ENCODE measurements around the gene RPS6KA3.
A peak's percentile ranks its signal among the peaks of the same experiment; 100 is the strongest.
"Not testable (repeated sequence)": the region's sequence is repeated elsewhere in the genome, so short reads cannot be mapped to it uniquely, and the experiment has no call there.

RPS6KA3 gene

DNA sequence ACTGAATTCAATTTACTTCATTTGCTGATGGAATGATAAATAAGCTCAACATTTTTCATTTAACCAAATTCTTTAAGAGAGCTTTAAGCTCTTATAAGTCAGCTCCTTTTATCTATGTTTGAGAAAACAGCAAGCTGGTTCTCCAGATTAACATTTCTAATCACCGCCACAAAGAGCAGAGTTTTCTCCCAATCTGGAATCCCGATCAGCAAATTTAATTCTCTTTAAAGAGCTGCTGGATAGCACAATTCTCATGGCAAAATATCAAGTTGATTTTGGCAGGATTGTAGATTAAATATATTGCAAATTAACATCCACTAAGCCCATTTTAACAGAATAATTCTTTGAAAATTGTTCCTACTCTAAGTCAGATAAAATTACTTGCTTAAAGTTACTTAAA, 48.8 kb downstream of the RPS6KA3 start:
- no peak for DNase-seq

DNA sequence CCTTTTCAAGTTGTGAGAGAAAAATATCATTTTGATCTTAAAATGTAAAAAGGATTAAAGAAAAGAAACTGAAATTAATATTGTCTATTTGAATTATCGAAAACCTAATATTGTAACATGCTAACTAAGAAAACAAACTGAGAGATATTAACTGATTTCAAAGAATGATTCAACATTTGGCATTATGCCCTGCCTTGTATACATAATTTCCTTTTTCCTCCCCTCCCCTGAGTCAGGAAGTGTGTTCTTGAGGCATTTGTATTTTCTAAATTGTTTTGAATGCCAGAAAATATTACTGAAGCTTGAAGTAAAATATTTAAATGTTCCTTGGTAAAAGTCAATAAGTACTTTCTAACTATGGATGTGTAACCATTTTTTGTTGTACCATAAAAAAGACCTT, 49.4 kb downstream of the RPS6KA3 start:
- DNase-seq = peak; percentile 4

DNA sequence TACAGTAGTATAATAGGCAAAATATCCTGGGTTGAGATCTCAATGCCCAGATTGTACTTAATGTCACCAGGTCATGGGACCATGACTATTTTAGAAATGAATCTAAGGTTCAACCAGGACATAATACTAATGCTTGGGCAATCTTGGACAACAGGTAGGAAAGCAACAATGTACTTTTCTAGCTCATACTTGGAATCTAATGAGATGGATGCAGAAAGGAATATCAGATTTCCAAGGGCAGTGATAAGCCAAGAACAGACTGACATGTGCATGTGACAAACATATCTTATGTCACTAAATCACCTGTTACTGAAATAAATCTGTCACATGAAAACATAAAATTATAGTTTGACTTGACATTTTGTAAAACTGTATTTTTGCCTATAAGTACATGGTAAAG, 51.1 kb downstream of the RPS6KA3 start:
- DNase-seq = no peak

DNA sequence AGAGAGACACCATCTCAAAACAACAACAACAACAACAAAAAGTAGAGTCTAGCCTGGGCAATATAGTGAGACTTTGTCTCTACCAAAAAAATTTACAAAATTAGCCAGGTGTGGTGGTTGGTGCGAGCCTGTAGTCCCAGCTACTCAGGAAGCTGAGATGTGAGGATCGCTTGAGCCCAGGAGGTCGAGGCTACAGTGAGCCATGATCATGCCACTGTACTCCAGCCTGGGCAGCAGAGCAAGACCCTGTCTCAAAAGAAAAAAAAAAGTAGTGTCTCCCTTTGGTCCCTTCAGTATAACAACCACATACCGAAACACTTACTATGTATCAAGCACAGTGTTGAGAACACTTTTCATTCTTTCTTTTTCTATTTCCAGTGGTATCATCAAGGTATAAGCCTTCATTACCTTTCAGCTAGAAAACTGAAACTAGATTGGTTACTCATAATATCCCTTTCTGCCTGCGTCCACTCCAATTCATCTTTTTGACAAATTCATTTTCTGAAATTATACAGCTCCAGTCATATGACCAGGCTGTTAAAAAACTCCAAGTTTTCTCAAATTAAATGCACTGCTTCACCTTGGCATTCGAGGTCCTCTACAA, 54.1 kb downstream of the RPS6KA3 start:
- DNase-seq = no peak

DNA sequence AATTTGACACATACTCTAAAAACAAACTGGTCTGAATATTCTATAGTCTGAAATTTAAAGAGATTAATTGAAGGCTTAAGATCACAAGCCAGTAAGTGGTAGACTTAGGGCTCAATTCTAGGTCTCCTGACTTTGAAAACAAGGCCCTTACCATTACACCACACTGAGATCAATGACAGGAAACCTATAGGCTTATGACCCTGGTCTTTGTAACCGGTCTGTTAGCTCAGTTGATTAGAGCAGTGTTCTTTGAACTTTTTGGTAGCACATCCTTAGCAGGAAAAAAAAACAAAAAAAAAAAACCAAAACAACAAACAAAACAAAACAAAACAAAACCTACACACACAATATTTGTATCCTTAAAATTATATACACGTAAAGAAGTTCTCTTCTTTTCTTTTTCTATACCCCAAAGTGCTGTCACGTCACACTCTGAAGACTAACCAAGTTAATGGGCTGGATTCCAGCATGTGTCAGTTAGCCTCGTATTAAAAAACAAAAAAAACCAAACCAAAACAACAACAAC, 55.4 kb downstream of the RPS6KA3 start:
- DNase-seq = no peak

DNA sequence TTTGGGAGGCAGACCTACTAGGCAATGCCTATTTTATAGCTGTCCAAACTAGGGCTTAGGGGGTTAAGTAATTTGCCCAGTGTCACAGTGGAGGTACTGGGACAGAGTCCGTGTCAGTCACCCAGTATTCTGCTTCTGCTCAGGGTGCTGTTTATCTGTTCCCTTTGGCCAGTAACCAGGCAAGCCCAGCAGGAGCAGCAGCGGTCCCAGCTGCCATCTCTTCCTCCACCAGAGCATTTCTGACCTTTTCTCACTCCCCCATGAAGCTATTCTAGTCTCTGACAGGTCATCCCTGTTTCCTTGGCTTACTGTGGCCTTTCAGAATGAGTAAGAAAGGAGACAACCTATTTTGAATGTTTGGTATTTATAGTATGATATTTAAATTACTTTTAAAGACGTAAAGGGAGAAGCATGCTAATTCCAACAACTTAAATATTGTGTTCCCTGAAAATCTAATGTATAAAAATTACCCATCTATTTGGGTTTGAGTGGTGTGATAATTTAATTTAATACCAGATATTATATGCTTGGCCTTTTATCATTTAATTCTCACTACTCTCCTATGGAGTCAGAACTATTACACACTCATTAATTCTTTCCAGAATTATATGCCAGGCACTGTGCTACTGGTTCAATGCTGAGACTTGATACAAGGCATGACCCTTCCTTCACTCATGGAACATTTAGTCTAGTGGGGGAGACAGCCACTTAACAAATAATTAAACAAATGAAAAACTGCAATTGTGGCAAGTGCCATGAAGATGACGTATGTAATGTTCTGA, 60.6 kb downstream of the RPS6KA3 start:
- no peak for DNase-seq

DNA sequence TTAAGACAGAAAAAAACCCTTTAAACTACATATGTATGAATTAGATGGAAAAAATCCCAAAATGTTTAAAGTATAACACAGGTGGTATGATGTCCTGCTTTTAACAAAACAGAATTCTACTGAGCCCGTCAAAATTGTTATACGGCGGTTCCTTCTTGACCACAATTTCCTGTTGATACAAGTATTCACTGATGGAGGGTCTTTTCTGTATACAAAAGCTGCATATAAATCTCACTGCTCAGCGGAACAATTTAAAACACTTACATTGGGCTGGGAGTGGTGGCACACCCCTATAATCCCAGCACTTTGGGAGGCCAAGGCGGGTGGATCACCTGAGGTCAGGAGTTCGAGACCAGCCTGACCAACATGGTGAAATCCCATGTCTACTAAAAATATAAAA, 62.4 kb downstream of the RPS6KA3 start:
- DNase-seq = no peak

DNA sequence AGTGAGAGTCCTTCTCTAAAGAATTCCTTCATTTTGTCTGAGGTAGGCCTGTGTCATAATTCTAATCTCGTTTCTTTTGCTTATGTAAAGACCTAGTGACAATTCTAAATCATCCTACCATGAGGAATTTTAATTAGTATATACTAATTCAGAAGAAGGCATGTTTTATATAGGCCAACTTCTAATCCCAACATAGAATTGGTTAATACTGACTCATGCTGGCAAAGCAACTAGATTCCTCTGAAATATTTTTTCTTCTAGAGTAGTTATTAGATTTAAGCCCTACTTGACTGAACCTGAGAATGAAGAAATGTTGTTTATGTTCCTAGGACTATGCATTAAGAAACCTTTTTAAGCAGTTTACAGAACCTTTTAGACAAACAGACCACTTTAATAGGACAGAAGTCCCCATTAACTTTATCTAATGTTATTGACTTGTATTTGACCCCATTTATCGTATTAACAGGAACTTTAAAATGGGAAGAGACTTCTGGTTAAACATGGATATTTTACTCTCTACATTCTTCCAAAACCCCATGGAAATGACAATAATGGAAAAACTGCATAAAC, 69.0 kb downstream of the RPS6KA3 start:
- DNase-seq = no peak

DNA sequence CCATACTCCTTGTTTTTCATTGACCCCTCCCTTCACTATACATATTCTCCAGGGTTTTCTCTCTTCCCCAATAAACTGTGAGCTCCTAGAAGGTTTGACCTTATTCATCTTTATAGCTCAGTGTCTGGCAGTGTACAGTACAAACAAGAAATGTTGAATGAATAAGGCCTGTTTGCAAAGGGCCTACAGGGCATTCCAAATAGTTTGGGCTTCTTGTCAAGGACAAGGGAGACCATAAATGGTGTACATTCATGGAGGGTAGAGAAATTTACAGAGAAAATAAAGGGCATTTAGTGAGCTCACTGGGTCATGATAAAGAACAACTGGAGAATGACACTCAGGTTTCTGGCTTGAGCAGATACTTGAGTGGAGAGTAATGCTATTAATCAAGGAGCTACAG, 77.5 kb downstream of the RPS6KA3 start:
- DNase-seq = no peak

DNA sequence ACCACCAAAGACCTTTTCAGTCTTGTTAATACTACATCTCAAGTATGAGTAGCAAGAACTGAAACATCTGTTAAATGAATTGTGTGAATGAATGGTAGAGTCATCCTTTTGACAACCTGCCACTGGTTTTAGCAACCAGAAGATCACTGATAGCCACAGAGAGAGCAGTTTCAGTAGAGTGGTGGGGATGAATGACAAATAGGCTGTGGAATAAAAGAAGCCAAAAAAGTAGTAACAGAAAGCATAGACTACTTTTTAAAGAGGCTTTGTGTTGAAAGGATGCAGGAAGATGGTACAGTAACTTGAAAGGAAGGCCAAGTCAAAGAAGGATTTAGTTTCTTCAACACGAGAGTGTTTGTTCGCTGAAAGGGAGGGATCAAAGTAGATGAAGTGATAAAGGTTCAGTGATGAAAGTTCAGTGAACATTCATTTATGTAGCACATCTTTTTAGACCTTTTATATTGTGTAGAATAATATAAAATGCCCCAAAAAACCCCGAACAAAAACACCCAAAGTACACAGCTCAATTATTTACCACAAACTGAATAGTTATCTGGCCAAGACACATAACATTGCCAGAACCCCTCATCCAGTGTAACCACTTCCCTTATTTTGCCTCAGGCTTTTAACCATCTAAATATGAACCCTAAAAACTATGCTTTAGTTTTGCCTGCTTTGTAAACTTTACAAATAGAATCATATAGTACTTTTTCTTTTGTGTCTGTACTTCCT, 84.9 kb downstream of the RPS6KA3 start:
- DNase-seq = no peak

DNA sequence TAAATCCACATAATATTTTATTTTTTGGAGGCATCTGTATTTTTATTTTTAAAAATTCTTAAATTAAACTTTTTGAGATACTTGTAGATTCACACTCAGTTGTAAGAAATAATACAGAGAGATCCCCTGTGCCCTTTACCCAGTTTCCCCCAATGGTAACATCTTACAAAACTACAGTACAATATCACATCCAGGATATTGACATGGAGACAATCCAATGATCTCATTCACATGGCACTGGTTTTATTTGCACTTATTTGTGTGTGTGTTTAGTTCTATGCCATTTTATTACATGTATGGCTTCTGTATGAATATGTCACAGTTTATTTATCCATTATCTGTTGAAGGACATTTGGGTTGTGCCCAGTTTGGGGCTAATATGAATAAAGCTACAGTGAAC, 89.6 kb downstream of the RPS6KA3 start:
- no peak for DNase-seq

DNA sequence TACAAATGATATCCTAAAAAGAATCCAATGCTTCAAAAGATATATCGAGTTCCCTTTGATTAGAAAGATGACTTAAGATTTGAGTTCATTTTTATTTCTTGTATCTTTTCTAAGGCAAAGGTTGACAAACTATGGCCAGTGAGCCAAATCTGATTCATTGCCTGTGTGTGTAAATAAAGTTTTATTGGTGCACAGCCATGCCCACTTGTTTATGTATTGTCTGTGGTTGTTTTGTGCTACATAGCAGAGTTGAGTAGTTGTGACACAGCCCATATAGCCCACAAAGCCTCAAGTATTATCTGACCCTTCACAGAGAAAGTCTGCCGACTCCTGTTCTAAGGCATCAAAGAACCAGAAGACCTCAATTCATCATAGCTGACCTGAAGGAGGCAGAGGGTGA, 92.9 kb downstream of the RPS6KA3 start:
- no peak for DNase-seq

DNA sequence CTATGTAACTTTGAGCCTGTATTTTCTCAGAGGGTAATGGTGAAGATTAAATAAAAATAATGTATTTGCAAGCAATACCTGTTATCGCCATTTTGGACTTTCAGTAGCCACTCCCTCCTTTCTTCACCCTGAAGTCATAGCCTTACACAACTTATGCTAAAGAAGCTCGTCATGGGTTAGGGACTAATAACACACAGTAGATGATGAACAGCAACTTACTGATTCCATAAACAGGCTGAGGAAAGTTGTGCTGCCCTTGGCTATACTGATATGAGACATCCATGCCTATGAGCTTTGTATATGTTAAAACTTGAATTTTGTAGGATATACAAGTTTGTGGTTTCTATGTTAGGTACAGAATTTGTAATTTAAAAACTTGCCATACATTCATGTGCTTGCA, 93.4 kb downstream of the RPS6KA3 start:
- DNase-seq = no peak

DNA sequence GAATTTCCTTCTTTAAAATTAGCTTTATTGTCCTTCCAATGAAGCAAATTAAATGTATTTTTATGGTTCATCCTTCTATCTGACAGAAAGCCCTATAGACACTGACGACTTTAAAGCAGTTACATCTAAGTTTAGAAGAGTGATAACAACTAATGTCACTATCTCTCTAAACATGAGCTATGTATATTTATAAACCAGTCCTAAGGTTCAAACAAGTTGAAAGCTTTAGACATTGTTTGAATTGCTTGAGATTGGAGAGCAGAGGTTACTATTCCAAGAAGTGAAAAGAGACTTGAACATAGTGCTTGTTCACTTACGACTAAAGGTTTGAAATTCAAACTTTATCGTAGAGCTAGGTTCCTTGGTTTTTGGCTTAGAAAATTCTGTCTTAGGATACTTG, 94.8 kb downstream of the RPS6KA3 start:
- DNase-seq = no peak

DNA sequence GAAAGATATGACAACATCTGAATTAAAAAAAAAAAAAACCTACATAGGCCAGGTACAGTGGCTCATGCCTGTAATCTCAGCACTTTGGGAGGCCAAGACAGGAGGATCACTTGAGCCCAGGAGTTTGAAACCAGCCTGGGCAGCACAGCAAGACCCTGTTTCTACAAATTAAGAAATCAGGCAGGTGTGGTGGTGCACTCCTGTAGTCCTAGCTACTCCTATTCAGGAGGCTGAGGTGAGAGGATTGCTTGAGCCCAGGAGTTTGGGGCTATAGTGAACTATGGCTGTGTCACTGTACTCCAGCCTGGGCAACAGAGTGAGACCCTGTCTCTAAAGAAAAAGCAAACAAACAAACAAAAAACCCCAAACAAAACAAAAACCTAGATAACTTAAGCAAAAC, 104.2 kb downstream of the RPS6KA3 start:
- not testable (repeated sequence) for DNase-seq

DNA sequence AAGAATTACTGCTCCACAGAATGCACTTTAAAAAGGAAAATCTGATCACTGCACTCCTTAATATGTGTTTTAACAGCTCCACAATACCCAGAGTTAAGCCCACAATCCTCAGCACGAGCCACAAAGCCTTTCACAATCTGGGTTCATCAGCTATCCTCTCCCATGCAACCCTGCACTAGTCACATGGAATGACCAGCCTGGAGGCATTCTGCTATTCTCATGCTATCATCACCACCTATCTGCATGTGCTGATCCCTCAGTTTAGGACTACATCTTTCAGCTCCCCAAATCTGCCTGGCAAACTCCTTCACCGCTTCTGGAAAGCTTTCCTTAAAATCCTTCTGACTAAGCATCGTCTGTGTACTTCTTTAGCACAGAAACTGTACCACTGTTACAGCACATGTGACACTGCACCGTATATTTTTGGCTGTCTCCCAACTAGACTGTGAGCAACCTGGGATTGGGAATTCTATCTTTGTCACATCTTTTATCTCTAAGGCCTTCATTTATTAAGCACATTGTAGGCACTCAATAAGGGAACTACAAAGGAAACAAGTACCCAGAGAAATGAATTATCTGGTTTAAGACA, 106.8 kb downstream of the RPS6KA3 start:
- DNase-seq = no peak

DNA sequence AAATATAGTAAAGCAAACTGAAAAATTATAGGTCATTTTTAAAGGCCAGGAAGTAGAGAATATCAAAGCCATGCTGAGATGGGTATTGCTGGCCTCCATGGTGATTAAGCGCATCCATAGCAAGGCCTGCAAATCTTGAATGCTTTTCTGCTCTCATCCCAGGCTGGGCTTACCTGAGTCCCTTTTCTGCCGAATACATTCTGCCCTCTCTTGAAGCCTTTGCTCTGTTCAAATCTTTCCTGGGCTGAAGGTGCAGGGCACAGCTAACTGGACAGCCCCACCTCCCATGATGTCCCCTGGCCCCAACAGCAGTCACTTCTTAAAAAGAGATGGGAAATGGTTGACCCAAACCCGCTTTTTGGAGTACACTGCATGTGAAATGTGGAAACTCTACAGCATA, 115.0 kb downstream of the RPS6KA3 start:
- no peak for DNase-seq

DNA sequence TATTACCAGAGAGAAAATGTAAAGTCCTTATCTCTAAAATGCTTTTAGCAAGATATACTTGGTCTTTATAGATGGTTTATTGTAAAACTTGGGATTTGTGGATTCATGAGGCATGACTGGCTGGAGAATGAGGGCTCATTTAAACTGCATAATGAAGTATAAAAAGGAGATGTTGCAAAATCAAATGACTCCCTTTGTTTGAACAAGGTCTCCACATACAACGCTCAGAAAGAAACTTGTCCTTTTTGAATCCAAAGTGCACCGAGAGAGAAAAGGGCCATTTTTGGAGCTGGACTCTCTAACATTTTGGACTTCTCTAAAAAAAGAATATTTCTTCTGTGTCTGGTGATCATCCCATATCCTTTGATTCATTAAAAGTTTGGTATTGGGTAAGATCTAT, 117.4 kb downstream of the RPS6KA3 start:
- DNase-seq = no peak

DNA sequence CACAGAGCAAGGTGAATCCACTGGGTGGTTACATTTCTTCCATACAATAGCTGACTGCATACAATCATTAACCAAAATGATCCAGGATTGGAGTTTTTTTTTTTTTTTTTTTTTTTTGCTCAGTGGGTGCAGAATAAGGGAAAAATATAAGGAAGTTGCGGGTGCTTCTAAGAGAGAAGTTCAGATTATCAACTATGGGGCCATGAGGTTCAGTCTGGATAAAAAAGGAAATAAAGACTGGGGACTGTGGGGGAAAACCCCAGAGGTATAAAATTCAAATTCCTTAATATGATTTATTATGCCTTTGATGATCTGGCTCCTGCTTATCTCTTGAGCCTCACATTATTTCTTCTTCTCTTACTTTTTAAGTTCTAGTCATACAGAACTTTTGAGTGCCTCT, 119.1 kb downstream of the RPS6KA3 start:
- no peak for DNase-seq

DNA sequence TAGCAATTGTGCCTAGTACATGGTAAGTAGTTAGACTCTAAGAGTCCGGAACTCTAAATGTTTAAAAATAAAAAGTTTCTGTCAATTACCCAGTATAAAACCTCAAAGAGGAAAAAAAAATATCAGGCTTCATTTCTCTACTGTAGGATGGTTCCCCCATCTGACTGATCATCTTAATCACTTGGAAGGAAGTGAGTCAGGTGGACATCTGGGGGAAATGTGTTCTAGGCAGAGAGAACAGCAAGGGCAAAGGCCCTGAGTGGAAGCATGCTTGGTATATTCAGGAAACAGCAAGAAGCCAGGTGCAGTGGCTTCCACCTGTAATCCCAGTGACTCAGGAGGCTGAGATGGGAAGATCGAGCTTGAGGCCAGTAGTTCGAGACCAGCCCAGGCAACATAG, 122.2 kb downstream of the RPS6KA3 start:
- no peak for DNase-seq

DNA sequence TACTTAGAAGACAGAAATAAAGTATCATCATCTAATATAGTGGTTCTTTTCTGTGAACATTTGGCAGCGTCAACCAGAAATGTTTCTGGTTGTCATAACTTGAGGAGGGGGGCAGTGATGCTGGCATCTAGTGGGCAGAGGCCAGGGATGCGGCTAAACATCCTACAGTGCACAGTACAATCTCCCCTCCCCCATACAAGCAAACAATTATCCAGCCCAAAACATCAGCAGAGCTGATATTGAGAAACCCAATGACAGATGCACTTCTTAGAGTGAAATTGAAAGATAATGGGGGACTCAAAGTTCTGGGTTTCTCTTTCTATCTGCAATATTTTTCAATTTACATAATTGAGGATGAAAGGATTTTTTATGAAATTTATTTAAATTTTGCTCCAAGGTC, 123.1 kb downstream of the RPS6KA3 start:
- DNase-seq = no peak

DNA sequence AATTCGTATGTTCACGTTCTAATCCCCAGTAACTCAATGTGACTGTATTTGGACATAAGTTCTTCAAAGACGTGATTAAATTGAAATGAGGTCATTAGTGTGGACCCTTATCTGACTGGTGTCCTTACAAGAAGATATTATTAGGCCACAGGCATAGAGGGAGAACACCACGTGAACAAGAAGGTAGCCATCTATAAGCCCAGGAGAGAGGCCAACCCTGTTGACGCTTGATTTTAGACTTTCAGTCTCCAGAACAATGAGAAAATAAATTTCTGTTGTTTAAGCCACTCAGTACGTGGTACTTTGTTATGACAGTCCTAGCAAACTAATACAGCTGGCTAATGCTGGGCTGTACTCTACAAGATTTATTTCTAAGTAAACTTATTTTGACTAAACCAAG, 123.6 kb downstream of the RPS6KA3 start:
- DNase-seq = no peak
